HG03520 (cell line): Measurements from ENCODE around the gene MUC4.

ENCODE experiments used
- ATAC-seq: cut with Tn5 transposase; IDR thresholded peaks from one replicate; pipeline ENCODE4 v1.9.1; 2021; ENCODE audit warnings: mild to moderate bottlenecking, moderate library complexity; ENCODE audit not compliant: unreplicated experiment

The MUC4 gene

GRCh38 chr3:195811756-195812155 lies at the start of gene MUC4:
MUC4 (minus strand) TSS chr3:195811929; CDS start chr3:195811817, 112 bp downstream.
- no peak for ATAC-seq

- no peak for ATAC-seq
Observed at GRCh38 chr3:195860456-195860855, 48.7 kb upstream of the MUC4 start.

GRCh38 chr3:195859846-195860411 lies 48.2 kb upstream of the MUC4 start:
- no peak for ATAC-seq

- ATAC-seq, result no peak
Observed at GRCh38 chr3:195859061-195859845, 47.5 kb upstream of the MUC4 start.

GRCh38 chr3:195856410-195857084 lies 44.8 kb upstream of the MUC4 start:
- no peak for ATAC-seq

GRCh38 chr3:195855471-195856409 lies 44.0 kb upstream of the MUC4 start:
- no peak for ATAC-seq

- ATAC-seq, result no peak
Observed at GRCh38 chr3:195854628-195855294, 43.0 kb upstream of the MUC4 start.

GRCh38 chr3:195853996-195854395 lies 42.3 kb upstream of the MUC4 start:
- ATAC-seq, result no peak

- ATAC-seq, result no peak
Observed at GRCh38 chr3:195853036-195853435, 41.3 kb upstream of the MUC4 start.

GRCh38 chr3:195850857-195851543 lies 39.3 kb upstream of the MUC4 start:
- peak; percentile 92 for ATAC-seq

GRCh38 chr3:195849322-195850074 lies 37.8 kb upstream of the MUC4 start:
- no peak for ATAC-seq

GRCh38 chr3:195847055-195847950 lies 35.6 kb upstream of the MUC4 start:
- ATAC-seq, result no peak

- no peak for ATAC-seq
Observed at GRCh38 chr3:195845483-195845882, 33.8 kb upstream of the MUC4 start.

- ATAC-seq, result no peak
Observed at GRCh38 chr3:195844671-195845218, 33.0 kb upstream of the MUC4 start.

GRCh38 chr3:195839260-195840010 lies 27.7 kb upstream of the MUC4 start:
- ATAC-seq, result no peak

GRCh38 chr3:195838714-195839113 lies 27.0 kb upstream of the MUC4 start:
- ATAC-seq, result peak; percentile 63
